ENCODE results near the gene GRIK4.

Gene GRIK4

DNA sequence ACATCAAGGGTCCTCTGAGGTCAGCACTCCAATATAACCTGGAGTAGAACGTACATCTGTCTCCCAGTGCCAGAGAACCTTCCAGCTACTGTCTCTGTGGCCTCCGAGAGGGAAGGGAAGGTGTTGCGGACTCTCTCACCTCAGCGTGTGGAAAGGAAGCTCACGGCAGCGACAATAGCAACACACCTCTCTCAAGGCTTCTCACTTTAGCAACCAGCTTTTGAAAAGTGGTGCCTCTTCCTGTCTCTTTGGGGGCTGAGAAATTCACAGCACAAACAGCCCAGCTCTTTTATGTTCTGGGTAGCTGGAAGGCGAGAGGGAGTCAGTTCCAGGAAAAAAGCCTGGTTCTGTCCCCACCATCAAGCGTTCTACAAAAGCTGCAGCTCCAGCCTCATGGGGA, 355.5 kb downstream of the GRIK4 start:
- DNase-seq: no peak

DNA sequence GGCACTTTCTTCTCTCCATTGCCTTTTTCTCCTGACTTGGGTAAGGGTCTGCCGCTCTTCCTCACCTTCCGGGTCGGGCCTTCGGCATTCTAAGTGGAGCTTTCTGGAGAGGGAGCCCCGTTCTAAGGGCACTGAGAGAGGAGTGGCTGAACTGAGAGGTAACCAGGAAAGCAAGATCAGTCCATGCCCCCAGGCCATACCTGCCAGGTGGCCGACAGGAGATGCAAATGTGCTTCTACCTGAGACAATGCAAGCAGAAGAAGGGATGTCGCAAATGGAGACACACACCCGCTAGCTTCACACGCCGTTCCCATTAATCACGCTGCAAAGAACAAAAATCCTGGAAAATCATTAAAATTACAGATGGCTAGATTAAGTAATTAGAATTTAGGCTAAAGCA, 356.0 kb downstream of the GRIK4 start:
- DNase-seq: no peak

- no peak for DNase-seq
Observed at GRCh38 chr11:120867988-120868387, 356.4 kb downstream of the GRIK4 start.

- DNase-seq: no peak
Observed at GRCh38 chr11:120869097-120869496, 357.5 kb downstream of the GRIK4 start.

DNA sequence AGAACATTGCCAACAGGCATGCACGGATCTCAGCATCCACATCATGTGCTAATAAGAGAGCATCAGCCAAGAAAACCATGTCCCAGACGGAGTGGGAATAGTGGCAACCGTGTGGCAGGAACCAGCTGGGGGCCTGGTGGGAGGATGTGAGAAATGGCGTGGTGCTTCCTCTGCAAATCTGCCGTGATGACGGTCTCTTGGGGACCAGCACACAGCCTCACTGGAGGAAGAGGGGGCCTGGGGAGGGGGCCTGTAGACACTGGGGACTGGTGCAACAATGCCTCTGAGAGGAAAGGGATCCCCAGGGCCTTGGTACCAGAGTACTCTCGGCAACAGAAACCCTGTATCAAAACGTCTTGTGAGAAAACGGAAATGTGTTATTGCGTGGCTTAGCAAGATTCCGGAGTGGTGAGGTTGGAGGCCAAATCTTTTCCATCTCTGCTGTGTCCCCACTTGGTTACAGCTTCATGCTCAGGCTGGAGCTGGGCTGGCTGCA, 358.0 kb downstream of the GRIK4 start:
- no peak for DNase-seq

DNA sequence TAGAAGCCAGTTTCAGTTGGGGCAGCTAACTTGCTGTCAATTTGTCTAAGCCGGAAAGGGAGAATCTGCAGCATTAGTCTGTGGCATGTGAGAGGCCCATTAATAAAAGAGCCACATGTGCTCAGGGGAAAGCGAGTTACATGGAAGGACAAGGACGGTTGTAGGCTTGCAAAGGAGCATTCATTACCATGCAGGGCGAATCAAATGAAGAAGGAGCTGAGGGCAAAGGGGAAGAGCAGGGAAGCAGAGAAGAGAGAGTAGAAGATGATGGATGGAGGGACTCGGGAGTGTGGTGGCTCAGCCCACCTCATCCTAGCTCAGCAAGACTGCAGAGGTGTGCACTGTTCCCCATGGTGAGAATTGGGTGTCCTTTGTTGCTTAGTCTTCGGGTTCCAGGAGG, 359.6 kb downstream of the GRIK4 start:
- DNase-seq: no peak

DNA sequence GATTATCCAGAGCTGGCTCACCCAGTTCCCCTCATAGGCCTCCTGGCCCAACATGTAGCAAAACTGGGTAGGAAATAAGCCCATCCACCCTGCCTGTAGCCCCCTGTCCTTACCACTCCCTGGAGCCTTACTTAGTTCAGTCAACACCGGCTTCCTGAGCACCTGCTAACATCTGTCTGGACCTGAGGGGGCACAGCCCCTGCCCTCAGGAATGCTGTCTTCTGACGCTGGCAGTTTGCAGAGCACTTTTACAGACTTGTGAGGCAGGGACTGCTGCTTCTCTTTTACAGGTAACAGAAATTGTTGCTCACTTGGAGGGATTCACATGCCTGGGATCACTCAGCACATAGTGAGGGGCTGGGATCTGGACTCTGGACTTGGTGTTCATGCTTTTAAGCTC, 360.4 kb downstream of the GRIK4 start:
- no peak for DNase-seq

- DNase-seq: no peak
Observed at GRCh38 chr11:120873966-120874735, 362.6 kb downstream of the GRIK4 start.

- DNase-seq: no peak
Observed at GRCh38 chr11:120875986-120876385, 364.4 kb downstream of the GRIK4 start.

DNA sequence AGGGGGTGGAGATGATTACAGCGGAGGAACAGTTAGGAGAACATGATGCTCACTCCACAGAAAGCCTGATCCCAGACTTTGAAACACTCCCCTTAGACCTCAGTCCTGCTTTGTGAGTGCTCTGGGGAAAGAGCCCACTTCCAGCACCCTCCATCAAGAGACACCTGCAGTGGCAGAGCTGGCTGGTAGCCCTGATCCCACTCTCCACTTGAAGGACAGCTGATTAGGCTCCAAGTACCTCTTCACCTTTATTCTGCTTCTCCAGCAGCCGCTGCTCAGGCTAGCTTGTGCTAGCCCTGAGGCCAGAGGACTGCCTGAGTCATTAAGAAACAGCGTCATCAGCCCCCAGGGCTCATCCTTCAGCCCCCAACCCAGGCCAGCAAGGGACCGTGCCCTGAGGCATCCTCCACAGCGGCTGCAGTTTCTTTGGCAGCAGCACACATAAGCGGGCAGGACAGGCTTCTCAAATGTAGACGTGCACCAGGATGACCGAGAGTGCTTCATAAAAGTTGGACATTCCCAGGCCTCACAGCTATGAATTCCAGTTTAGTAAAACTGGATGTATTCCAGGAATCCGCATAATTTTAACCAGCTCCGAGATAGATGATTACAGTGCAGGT, 366.3 kb downstream of the GRIK4 start:
- DNase-seq: no peak

GRCh38 chr11:120878781-120879180, 367.2 kb downstream of the GRIK4 start:
- DNase-seq: no peak

DNA sequence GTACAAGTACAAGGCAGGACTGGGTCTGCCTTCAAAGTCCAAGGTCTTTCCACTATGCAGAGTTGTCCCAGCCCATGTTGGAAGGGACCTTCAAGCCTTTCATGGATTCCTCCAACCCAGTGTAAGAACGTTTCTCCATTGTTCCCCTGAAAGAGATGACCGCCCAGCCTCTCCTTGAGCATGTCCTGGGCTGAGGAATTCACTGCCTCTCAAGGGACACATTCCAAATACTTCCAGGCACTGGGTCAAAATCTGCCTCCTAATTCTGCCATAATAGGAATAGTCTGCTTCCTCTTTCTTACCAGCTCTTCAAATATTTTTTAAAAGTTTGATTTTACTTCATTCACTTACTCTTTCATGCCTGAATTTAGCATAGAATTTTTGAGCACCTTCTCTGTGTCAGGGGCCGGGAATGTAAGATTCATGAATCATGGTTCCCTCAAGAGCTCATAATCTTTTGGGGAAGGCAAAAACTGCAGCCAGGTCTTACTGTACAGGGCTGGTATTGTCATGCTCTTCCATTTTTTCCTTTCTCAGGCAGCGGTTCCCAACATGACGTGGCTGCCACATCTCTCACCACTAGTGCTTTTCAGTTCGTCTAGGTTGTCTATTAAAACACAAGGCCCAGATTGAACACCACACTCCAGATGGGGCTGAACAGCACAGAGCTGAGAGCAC, 369.1 kb downstream of the GRIK4 start:
- DNase-seq: no peak

DNA sequence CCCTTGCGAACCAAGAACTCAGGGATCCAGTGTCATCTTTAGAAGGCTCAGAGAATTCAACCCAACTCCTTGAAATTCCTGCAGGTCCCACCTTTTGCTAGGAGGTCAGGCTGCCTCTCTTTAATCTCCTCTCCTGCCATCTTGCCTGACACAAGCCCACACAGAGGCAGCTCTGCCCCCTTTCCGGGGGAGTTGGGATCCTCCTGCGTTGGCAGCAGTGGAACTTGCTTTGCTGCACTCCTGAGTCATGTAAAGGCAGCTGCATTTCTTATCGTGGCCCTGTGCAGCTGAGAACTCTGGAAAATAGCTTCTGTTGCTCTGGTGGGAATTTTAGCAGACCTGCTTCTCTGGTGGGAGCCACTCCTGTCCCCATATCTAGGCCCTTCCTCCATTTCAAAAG, 370.0 kb downstream of the GRIK4 start:
- DNase-seq: no peak

GRCh38 chr11:120882175-120882574, 370.6 kb downstream of the GRIK4 start:
- no peak for DNase-seq

DNA sequence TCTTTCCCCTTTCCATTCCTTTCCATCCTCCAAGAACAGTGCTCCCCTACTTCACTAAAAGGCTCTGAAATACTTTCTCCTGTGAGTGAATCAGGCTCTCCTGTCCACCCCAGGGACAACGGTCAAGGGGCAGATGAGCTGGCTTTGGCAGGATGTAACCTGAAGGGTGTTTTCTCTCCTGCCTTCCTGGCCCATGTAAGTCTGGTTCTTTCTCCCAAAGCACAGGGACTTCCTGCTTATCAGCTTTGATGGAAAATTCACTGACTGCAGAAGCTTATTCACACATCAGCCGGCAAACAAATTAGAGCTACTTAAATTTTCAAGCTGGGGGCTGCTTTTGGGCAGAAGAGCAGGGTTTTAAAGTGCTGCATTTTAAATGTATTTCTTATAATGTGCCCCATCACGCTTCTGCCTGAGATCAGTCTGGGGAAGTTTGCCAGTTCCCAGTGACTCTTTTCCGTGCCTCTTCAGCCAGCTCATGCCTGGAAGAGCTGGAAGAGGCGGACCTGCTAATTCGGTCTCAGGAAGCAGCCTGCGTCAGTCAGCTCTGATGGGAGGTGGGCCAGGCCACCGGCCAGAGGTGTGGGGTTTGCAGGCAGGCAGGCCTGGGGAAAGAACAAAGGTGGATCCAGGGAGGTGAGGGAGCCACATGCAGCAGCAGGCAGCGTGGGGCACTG, 372.0 kb downstream of the GRIK4 start:
- peak; percentile 7 for DNase-seq

- no peak for DNase-seq
Observed at GRCh38 chr11:120884154-120885020, 372.8 kb downstream of the GRIK4 start.

DNA sequence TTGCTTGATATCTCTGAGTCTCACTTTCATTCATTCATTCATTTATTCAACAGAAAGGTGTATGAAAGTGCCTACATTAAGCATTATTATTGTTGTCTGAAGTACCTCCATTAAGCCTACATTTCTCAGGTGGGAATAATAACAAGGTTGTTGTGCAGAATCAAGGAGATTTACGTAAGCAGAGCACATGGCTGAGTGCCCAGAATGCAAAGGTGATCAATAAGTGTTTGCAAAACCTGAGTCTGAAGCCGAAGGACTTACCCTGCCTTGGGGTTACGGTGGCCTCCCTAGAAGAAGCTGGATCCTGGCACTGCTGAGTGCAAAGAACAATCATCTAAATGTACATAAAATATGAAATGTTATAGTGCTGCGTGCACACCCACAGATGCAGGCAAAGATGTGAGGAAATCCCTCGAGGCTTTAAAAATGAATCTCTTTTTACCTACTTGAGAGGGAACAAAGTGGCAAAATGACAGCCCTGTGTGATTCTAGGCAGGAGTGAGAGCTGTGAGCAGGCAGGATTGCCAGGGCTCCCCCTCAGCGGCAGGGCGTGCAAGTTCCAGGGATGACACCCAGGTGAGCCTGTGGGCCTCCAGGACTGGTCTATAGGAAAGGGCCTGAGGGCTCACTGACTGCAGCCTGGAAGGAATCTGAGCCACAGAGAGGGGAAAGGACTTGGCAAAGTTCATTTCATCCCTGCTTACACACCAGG, 379.2 kb downstream of the GRIK4 start:
- no peak for DNase-seq

GRCh38 chr11:120893440-120894201, 382.1 kb downstream of the GRIK4 start:
- no peak for DNase-seq

GRCh38 chr11:120894202-120894985, 382.8 kb downstream of the GRIK4 start:
- DNase-seq: no peak

DNA sequence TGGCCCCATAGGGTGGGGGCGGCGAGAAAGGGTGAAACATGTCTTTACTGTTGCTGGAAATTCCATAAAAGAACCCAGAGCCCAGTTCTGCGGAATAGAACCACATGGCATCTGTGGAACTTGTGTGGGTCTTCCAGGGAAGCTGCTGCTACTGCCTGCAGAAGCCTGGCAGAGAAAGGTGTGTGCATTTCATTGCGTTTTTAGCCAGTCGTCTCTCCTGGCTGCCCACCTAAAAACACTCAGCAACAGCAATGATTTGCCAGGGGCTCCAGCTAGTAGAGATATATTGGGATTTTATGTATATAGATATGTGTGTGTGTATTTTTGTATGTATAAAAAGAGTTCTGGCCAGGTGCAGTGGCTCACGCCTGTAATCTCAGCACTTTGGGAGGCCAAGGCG, 385.1 kb downstream of the GRIK4 start:
- DNase-seq: no peak

All from HCEC 1CT (cell line).